HCT116 (cell line): Measurements from ENCODE around the gene PRR16.

ENCODE experiments used
- EGR1 ChIP-seq: IDR thresholded peaks from 2 replicates; pipeline ENCODE4 v1.6.1; 2012; ENCODE audit warnings: low read depth
- EZH2 ChIP-seq: fragments of 200-600 bp; sonication (generic); IDR thresholded peaks from 2 replicates; pipeline ENCODE4 v1.6.1; 2017; ENCODE audit warnings: antibody characterized with exemption, mixed run types
- EZH2phosphoT487 ChIP-seq: fragments of 200-600 bp; IDR thresholded peaks from 2 replicates; pipeline ENCODE4 v1.6.1; 2018; ENCODE audit warnings: antibody characterized with exemption, borderline replicate concordance
- JUND ChIP-seq: IDR thresholded peaks from 2 replicates; pipeline ENCODE4 v1.6.1; 2012
- POLR2A ChIP-seq: IDR thresholded peaks from 2 replicates; pipeline ENCODE4 v1.7.0; 2011; ENCODE audit warnings: borderline replicate concordance; ENCODE audit not compliant: insufficient read depth, insufficient read length; ENCODE audit errors: extremely low read depth
- POLR2AphosphoS5 ChIP-seq: IDR thresholded peaks from 2 replicates; pipeline ENCODE4 v1.6.1; 2011; ENCODE audit warnings: mild to moderate bottlenecking, low read depth, low read length, moderate library complexity
- SIN3A ChIP-seq: IDR thresholded peaks from 2 replicates; pipeline ENCODE4 v1.6.1; 2012; ENCODE audit warnings: low read depth
- SP1 ChIP-seq: IDR thresholded peaks from 2 replicates; pipeline ENCODE4 v1.6.1; 2012; ENCODE audit warnings: low read depth
- YY1 ChIP-seq: IDR thresholded peaks from 2 replicates; pipeline ENCODE4 v1.6.1; 2011; ENCODE audit warnings: low read length, low read depth, moderate library complexity, mild to moderate bottlenecking; ENCODE audit not compliant: insufficient replicate concordance; ENCODE audit errors: extremely low read depth
- ZFX ChIP-seq: fragments of 450-650 bp; IDR thresholded peaks from 2 replicates; pipeline ENCODE4 v1.6.1; 2017
- TF ChIP-seq, protein P1 (sequence below), 3 experiments: fragments of 200-600 bp in 1 of 3; sonication (generic) in 1 of 3; IDR thresholded peaks in 2 of 3; conservative IDR thresholded peaks in 1 of 3; 2 replicates each; pipeline ENCODE4 v1.5.1; 2012 to 2017; ENCODE audit warnings: low read depth in 2 of 3, low read length in 2 of 3, antibody characterized with exemption in 1 of 3, borderline replicate concordance in 1 of 3, control low read depth in 1 of 3, mild to moderate bottlenecking in 1 of 3, mixed read lengths in 1 of 3, mixed run types in 1 of 3, moderate library complexity in 1 of 3; ENCODE audit not compliant: insufficient read depth in 1 of 3
- TF ChIP-seq, protein P2 (sequence below): IDR thresholded peaks from 2 replicates; pipeline ENCODE4 v1.6.1; 2012
- TF ChIP-seq, protein P3 (sequence below): IDR thresholded peaks from 2 replicates; pipeline ENCODE4 v1.6.1; 2012; ENCODE audit warnings: low read depth

DNA sequence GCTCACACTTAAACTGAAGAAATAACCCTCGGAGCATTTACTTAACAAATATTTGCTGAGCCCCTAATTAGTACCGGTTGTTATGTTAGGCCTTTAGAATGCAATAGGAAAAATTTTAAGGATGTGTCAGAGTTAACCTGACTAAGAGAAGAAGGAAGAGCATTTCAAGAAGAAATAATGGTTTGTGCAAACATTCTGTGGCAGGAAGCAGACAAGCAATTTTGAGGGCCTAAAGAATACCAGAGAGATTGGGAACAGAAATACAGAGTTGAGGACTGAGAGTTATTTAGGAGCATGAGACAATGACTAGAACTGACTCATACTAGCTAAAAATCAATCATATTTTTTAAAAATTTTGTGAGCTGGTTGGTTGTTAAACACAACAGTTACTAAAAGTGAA is 218.8 kb downstream of the PRR16 start:
- TF ChIP-seq POLR2A (no peak), SP1 (no peak), EZH2 (no peak), SIN3A (no peak), EGR1 (no peak), POLR2AphosphoS5 (no peak), ZFX (no peak), EZH2phosphoT487 (no peak), JUND (no peak), YY1 (no peak)
- TF ChIP-seq, protein P1, sequence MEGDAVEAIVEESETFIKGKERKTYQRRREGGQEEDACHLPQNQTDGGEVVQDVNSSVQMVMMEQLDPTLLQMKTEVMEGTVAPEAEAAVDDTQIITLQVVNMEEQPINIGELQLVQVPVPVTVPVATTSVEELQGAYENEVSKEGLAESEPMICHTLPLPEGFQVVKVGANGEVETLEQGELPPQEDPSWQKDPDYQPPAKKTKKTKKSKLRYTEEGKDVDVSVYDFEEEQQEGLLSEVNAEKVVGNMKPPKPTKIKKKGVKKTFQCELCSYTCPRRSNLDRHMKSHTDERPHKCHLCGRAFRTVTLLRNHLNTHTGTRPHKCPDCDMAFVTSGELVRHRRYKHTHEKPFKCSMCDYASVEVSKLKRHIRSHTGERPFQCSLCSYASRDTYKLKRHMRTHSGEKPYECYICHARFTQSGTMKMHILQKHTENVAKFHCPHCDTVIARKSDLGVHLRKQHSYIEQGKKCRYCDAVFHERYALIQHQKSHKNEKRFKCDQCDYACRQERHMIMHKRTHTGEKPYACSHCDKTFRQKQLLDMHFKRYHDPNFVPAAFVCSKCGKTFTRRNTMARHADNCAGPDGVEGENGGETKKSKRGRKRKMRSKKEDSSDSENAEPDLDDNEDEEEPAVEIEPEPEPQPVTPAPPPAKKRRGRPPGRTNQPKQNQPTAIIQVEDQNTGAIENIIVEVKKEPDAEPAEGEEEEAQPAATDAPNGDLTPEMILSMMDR (IDR thresholded peaks at IDR 0.05 in 2 of 3, conservative IDR thresholded peaks at IDR 0.05 in 1 of 3; ENCODE audit: borderline replicate concordance in 1 of 3, insufficient read depth in 1 of 3, low read depth in 2 of 3, low read length in 2 of 3) = no peak
- TF ChIP-seq, protein P2, sequence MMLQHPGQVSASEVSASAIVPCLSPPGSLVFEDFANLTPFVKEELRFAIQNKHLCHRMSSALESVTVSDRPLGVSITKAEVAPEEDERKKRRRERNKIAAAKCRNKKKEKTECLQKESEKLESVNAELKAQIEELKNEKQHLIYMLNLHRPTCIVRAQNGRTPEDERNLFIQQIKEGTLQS = no peak
- TF ChIP-seq, protein P3, sequence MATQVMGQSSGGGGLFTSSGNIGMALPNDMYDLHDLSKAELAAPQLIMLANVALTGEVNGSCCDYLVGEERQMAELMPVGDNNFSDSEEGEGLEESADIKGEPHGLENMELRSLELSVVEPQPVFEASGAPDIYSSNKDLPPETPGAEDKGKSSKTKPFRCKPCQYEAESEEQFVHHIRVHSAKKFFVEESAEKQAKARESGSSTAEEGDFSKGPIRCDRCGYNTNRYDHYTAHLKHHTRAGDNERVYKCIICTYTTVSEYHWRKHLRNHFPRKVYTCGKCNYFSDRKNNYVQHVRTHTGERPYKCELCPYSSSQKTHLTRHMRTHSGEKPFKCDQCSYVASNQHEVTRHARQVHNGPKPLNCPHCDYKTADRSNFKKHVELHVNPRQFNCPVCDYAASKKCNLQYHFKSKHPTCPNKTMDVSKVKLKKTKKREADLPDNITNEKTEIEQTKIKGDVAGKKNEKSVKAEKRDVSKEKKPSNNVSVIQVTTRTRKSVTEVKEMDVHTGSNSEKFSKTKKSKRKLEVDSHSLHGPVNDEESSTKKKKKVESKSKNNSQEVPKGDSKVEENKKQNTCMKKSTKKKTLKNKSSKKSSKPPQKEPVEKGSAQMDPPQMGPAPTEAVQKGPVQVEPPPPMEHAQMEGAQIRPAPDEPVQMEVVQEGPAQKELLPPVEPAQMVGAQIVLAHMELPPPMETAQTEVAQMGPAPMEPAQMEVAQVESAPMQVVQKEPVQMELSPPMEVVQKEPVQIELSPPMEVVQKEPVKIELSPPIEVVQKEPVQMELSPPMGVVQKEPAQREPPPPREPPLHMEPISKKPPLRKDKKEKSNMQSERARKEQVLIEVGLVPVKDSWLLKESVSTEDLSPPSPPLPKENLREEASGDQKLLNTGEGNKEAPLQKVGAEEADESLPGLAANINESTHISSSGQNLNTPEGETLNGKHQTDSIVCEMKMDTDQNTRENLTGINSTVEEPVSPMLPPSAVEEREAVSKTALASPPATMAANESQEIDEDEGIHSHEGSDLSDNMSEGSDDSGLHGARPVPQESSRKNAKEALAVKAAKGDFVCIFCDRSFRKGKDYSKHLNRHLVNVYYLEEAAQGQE = no peak
